A549 (cell line): ENCODE results near the gene SAP130.

Experiments
- EHF ChIP-seq: fragments of 250-450 bp; sonication (Bioruptor Pico); IDR thresholded peaks from 2 replicates; pipeline ENCODE4 v1.5.0; 2020; ENCODE audit warnings: mild to moderate bottlenecking
- ELK1 ChIP-seq: fragments of 150-350 bp; IDR thresholded peaks from 2 replicates; pipeline ENCODE4 v1.6.1; 2014; ENCODE audit warnings: low read depth, mild to moderate bottlenecking, low read length
- EP300 ChIP-seq, 2 experiments: fragments of >200 bp; sonication (Bioruptor Twin); formaldehyde crosslinking; IDR thresholded peaks; 2 replicates in 1 of 2; 3 replicates in 1 of 2; pipeline ENCODE4 v1.6.1; 2016 to 2017
- FOSL2 ChIP-seq, 2 experiments: fragments of 450-650 bp in 1 of 2; fragments of >200 bp in 1 of 2; sonication (Bioruptor Twin) in 1 of 2; formaldehyde crosslinking; IDR thresholded peaks; 2 replicates each; pipeline versions ENCODE4 v1.5.0 to v1.6.1; 2016 to 2020; ENCODE audit warnings: mild to moderate bottlenecking in 1 of 2, moderate library complexity in 1 of 2
- JUNB ChIP-seq: fragments of >200 bp; sonication (Bioruptor Twin); formaldehyde crosslinking; IDR thresholded peaks from 2 replicates; pipeline ENCODE4 v1.6.1; 2016
- MAX ChIP-seq: IDR thresholded peaks from 2 replicates; pipeline ENCODE4 v1.6.1; 2012
- MYC ChIP-seq: IDR thresholded peaks from 2 replicates; pipeline ENCODE4 v1.6.1; 2012; ENCODE audit warnings: mild to moderate bottlenecking, inconsistent platforms, low read length, improper control_type of control experiment, borderline replicate concordance
- PBX3 ChIP-seq: IDR thresholded peaks from 2 replicates; pipeline ENCODE4 v1.6.1; 2012
- POLR2AphosphoS2 ChIP-seq: conservative IDR thresholded peaks from 2 replicates; pipeline ENCODE4 v1.6.1; 2012; ENCODE audit warnings: low read length, improper control_type of control experiment, inconsistent platforms

- TF ChIP-seq JUNB: no peak
- TF ChIP-seq POLR2AphosphoS2: no peak
- no peak for TF ChIP-seq MYC
- TF ChIP-seq FOSL2 (IDR thresholded peaks at IDR 0.05): no peak
- TF ChIP-seq FOSL2 (CRISPR knock-in tag; IDR thresholded peaks at IDR 0.05): no peak
- TF ChIP-seq PBX3: no peak
- TF ChIP-seq ELK1: no peak
- TF ChIP-seq EP300 (IDR thresholded peaks at IDR 0.05): no peak
- no peak for TF ChIP-seq MAX
- TF ChIP-seq EHF (CRISPR knock-in tag): no peak
Observed at GRCh38 chr2:128073278-128073677, 45.4 kb upstream of the SAP130 start.
